GM23338 (cell line): ENCODE measurements around the gene UQCR11.

Source experiments
- EZH2 ChIP-seq: fragments of 200-600 bp; sonication (generic); IDR thresholded peaks from one replicate; pipeline ENCODE4 v1.8.0; 2017; ENCODE audit warnings: antibody characterized with exemption, mild to moderate bottlenecking, low read depth; ENCODE audit not compliant: unreplicated experiment
- EZH2phosphoT487 ChIP-seq: fragments of 200-600 bp; sonication (generic); IDR thresholded peaks from one replicate; pipeline ENCODE4 v1.8.1; 2018; ENCODE audit warnings: antibody characterized with exemption; ENCODE audit not compliant: unreplicated experiment
- NANOG ChIP-seq: IDR thresholded peaks from 2 replicates; pipeline ENCODE4 v1.6.1; 2016; ENCODE audit warnings: antibody characterized with exemption, borderline replicate concordance

- no peak for TF ChIP-seq NANOG
- TF ChIP-seq EZH2: no peak
- TF ChIP-seq EZH2phosphoT487: no peak
Measured at GRCh38 chr19:1646659-1647453, 41.6 kb upstream of the UQCR11 start.
